22Rv1 (cell line): Measurements from ENCODE around the gene TAB2.

ENCODE experiments used
- ZFX ChIP-seq: fragments of 450-650 bp; IDR thresholded peaks from 2 replicates; pipeline ENCODE4 v1.6.1; 2017; ENCODE audit warnings: antibody characterized with exemption, borderline replicate concordance
- TF ChIP-seq, protein P1 (sequence below): fragments of 450-650 bp; IDR thresholded peaks from 2 replicates; pipeline ENCODE4 v1.5.1; 2017; ENCODE audit warnings: mild to moderate bottlenecking

DNA sequence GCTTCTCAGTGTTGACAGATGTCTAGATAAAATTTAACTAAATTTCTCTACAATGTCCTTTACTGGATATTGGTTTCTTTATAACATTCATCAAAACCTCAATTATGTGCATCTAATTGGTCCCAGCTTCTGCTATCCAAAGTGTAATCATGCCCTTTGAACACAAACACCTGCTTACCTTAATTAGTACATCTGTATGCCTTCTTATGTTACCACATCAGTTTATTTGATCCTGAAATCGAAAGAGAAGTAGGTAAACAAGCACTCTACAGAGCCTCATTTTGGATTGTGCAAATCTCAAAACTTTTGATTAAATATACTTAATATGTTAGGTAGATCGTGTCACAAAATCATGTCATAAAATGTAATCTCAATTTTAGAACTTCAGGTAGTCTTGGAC is 36.5 kb downstream of the TAB2 start:
- TF ChIP-seq, protein P1, sequence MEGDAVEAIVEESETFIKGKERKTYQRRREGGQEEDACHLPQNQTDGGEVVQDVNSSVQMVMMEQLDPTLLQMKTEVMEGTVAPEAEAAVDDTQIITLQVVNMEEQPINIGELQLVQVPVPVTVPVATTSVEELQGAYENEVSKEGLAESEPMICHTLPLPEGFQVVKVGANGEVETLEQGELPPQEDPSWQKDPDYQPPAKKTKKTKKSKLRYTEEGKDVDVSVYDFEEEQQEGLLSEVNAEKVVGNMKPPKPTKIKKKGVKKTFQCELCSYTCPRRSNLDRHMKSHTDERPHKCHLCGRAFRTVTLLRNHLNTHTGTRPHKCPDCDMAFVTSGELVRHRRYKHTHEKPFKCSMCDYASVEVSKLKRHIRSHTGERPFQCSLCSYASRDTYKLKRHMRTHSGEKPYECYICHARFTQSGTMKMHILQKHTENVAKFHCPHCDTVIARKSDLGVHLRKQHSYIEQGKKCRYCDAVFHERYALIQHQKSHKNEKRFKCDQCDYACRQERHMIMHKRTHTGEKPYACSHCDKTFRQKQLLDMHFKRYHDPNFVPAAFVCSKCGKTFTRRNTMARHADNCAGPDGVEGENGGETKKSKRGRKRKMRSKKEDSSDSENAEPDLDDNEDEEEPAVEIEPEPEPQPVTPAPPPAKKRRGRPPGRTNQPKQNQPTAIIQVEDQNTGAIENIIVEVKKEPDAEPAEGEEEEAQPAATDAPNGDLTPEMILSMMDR: no peak
- no peak for TF ChIP-seq ZFX
